Glutamatergic neuron (in vitro differentiated cells): ENCODE measurements around the gene SYT1. TPM values are rescaled to one million over a fixed set of nuclear protein-coding genes. Genes with fewer than 3 reads are reported as not detected.

Experiments
- DNase-seq: peaks from one replicate; pipeline ENCODE4 v3.0.0; 2022
- H3K27ac Mint-ChIP-seq: one replicate; pipeline ENCODE4 v1.8.0; 2020; ENCODE audit warnings: mild to moderate bottlenecking, mixed read lengths, inconsistent platforms; ENCODE audit not compliant: unreplicated experiment
- H3K27me3 Mint-ChIP-seq: one replicate; pipeline ENCODE4 v1.8.0; 2020; ENCODE audit warnings: mild to moderate bottlenecking, moderate library complexity, mixed read lengths, inconsistent platforms; ENCODE audit not compliant: unreplicated experiment
- H3K36me3 Mint-ChIP-seq: one replicate; pipeline ENCODE4 v1.8.0; 2020; ENCODE audit warnings: mild to moderate bottlenecking, mixed read lengths, inconsistent platforms; ENCODE audit not compliant: unreplicated experiment
- H3K4me1 Mint-ChIP-seq: one replicate; pipeline ENCODE4 v1.8.0; 2020; ENCODE audit warnings: mild to moderate bottlenecking, low read depth, mixed read lengths, inconsistent platforms; ENCODE audit not compliant: unreplicated experiment
- H3K4me3 Mint-ChIP-seq: one replicate; pipeline ENCODE4 v1.8.0; 2020; ENCODE audit warnings: mild to moderate bottlenecking, mixed read lengths, inconsistent platforms; ENCODE audit not compliant: unreplicated experiment
- H3K9me3 Mint-ChIP-seq: one replicate; pipeline ENCODE4 v1.8.0; 2020; ENCODE audit warnings: mild to moderate bottlenecking, moderate library complexity, mixed read lengths, inconsistent platforms; ENCODE audit not compliant: unreplicated experiment
- CTCF ChIP-seq: fragments of 200-600 bp; sonication (generic); IDR thresholded peaks from one replicate; pipeline ENCODE4 v1.5.0; 2021; ENCODE audit not compliant: partially characterized antibody, unreplicated experiment
- total RNA-seq: library from RNA; stranded (reverse); fragmentation: NEBNext Ultra II Directional; extraction: Animal tissue kit (Norgen Biotek cat#: 25700); gene quantifications from one replicate; pipeline ENCODE4 v1.2.1, GENCODE V29; 2021; ENCODE audit not compliant: unreplicated experiment

SYT1 gene
- total RNA-seq, 1 donor from 2014 or later = 155 TPM

GRCh38 chr12:79217306-79217705 lies 352.7 kb downstream of the SYT1 start:
- Mint-ChIP-seq H3K4me1 (no peaks in the 10 kb centered on the region), H3K4me3 (no peak overlapping the region), H3K27ac (no peak overlapping the region), H3K9me3 (peaks cover 4% of the 10 kb centered on the region), H3K36me3 (peaks cover 20% of the 10 kb centered on the region), H3K27me3 (no peaks in the 10 kb centered on the region)
- DNase-seq = no peak
- no peak for TF ChIP-seq CTCF

GRCh38 chr12:79223210-79223609 lies 358.6 kb downstream of the SYT1 start:
- no peak overlapping the region for H3K4me3 Mint-ChIP-seq
- H3K27me3 Mint-ChIP-seq = peaks cover 3% of the 10 kb centered on the region
- peaks cover 10% of the 10 kb centered on the region for H3K9me3 Mint-ChIP-seq
- DNase-seq = no peak
- H3K4me1 Mint-ChIP-seq = no peaks in the 10 kb centered on the region
- no peak for TF ChIP-seq CTCF
- H3K27ac Mint-ChIP-seq = no peak overlapping the region
- H3K36me3 Mint-ChIP-seq = peaks cover 32% of the 10 kb centered on the region

- Mint-ChIP-seq H3K36me3 (peaks cover 28% of the 10 kb centered on the region), H3K4me3 (no peak overlapping the region), H3K27me3 (peaks cover 3% of the 10 kb centered on the region), H3K27ac (no peak overlapping the region), H3K9me3 (peaks cover 10% of the 10 kb centered on the region), H3K4me1 (peaks cover 2% of the 10 kb centered on the region)
- TF ChIP-seq CTCF = no peak
- DNase-seq = no peak
These were observed 359.2 kb downstream of the SYT1 start for GRCh38 chr12:79223761-79224160.

GRCh38 chr12:79227091-79227490 lies 362.5 kb downstream of the SYT1 start:
- Mint-ChIP-seq H3K27ac (no peak overlapping the region), H3K9me3 (peaks cover 7% of the 10 kb centered on the region), H3K36me3 (peaks cover 13% of the 10 kb centered on the region), H3K4me3 (no peak overlapping the region), H3K4me1 (peaks cover 5% of the 10 kb centered on the region), H3K27me3 (peaks cover 3% of the 10 kb centered on the region)
- TF ChIP-seq CTCF = no peak
- DNase-seq = no peak

GRCh38 chr12:79227646-79228045 lies 363.1 kb downstream of the SYT1 start:
- Mint-ChIP-seq H3K4me1 (peaks cover 5% of the 10 kb centered on the region), H3K36me3 (peaks cover 9% of the 10 kb centered on the region), H3K9me3 (peaks cover 5% of the 10 kb centered on the region), H3K27me3 (peaks cover 3% of the 10 kb centered on the region), H3K27ac (no peak overlapping the region), H3K4me3 (no peak overlapping the region)
- DNase-seq = no peak
- TF ChIP-seq CTCF = no peak
